Measurements from ENCODE around the gene CDCA7L.

The CDCA7L gene

DNA sequence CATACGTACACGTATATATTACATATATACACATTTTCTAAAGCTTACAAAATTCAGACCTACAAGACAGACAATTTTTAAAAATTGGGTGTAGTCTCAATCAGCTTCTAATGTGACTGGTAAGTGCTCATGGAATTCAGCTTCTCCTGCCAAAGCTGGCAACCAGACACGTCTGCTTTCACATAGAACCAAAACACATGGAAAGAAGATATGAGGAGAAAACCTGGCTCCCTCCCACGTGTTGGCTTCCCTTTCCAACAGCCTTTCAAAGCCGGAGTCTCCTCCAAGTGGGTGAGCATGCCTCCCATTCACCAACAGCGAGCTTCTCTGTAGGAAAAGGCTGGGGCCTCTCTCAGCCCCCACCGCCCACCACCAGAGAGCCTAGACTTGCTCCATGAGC, 33.4 kb downstream of the CDCA7L start:
- TF ChIP-seq, protein P1, sequence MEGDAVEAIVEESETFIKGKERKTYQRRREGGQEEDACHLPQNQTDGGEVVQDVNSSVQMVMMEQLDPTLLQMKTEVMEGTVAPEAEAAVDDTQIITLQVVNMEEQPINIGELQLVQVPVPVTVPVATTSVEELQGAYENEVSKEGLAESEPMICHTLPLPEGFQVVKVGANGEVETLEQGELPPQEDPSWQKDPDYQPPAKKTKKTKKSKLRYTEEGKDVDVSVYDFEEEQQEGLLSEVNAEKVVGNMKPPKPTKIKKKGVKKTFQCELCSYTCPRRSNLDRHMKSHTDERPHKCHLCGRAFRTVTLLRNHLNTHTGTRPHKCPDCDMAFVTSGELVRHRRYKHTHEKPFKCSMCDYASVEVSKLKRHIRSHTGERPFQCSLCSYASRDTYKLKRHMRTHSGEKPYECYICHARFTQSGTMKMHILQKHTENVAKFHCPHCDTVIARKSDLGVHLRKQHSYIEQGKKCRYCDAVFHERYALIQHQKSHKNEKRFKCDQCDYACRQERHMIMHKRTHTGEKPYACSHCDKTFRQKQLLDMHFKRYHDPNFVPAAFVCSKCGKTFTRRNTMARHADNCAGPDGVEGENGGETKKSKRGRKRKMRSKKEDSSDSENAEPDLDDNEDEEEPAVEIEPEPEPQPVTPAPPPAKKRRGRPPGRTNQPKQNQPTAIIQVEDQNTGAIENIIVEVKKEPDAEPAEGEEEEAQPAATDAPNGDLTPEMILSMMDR (IDR thresholded peaks at IDR 0.05; ENCODE audit: low read depth, low read length), result no peak
- no peak overlapping the region for H3K4me3 ChIP-seq (ENCODE audit: low read depth, low read length)

DNA sequence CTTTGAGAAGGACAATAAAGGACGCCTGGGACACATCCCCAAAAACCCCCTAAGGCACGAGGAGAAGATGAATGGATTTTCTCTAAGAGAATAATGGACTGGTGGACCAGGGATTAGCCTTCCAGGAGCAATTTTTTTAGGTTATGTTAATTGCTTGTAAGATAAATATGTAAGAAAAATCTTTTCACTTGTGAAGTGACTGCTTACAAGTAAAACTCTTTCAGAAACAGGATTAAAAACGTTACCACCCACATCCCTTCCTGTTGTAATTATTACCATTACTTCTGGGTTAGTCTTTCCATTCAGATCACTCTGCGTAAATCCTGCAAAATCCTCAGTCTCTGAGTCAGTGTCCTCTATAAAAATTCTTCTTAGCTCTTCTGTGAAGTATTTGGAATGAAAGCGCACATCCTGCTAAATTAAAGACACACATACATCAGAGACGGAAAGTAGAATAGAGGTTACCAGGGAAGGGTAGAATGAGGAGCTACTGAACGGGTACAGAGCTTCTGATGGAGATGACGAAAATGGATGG, 34.3 kb downstream of the CDCA7L start:
- no peak overlapping the region for H3K4me3 ChIP-seq (ENCODE audit: low read depth, low read length)

DNA sequence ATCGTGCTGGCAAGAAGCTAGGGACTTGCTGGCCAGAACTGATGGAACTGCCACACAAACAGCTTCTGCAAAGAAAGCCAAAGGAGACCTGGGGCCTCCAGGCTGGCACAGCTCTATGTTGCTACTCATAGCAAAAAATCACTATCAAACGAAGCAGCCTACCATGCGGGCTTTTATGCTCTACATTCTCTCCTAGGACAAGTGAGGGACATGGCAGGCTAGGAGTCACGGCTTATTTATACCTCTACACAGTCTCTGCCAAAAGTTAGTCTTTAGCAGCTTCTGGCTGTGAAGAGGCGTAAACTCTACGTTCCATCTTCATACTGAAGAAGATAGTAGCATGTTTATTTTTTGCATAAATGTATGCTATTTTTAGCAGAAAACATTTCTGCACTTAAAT, 35.4 kb downstream of the CDCA7L start:
- TF ChIP-seq, protein P1 (IDR thresholded peaks at IDR 0.05; ENCODE audit: low read depth, low read length), result no peak
- H3K4me3 ChIP-seq (ENCODE audit: low read depth, low read length), result no peak overlapping the region

More for the DNA sequence above, 34.3 kb downstream of the CDCA7L start:
- TF ChIP-seq, protein P1 (IDR thresholded peaks at IDR 0.05; ENCODE audit: low read depth, low read length), result no peak

DNA sequence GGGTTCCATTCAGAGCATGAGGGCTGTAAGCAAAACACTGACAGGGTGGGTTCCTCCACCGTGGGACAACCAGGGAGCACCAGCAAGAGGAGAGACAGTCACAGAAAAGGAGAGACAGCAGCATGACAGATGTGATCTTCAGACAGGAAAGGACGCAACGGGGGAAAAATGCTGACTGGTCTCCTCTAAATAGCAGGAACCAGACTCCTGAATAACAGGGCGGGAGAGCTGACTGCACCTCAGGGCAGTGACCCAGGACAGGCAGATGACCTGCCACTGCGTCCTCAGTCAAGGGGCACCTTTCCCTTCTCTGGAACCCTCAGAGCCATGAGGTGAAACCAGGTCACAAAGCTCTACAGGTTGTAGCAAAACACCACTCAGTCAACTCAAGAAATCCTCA, 37.0 kb downstream of the CDCA7L start:
- TF ChIP-seq, protein P1 (IDR thresholded peaks at IDR 0.05; ENCODE audit: low read depth, low read length), result no peak
- H3K4me3 ChIP-seq (ENCODE audit: low read depth, low read length), result no peak overlapping the region

DNA sequence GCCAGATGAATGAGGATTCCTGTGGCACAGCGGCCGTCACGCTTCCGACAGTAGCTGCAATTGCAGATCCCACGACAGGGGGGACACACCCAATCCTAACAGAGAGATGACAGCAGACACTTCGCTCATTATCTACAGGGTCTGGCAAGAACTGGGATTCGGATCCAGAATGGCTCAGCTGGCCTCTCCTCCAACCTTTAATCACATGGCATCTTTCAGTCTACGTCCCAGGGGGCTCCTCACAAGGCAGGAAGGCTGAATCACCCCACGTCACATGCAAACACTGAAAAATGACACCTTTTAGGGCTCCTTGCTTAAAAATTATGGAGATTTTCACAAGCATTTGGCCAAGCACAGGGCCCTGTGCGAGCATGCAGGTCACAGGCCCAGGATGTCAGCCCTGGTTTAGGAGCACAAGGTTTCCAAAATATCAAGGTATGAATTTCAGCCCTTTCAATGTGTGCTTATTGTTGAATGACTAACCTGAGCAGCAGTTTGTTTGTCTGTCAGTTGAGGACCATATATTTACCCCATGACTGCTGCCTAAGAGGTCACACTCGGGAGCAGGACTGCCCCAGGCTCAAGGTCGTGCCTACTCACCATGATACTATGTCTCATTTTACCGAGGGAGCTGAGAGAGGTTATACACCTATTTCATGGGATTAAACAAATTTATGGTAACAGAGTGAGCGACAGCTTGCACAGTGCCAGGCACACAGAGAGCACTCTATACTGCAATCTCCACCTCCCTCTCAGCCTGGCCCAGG, 42.5 kb downstream of the CDCA7L start:
- no peak overlapping the region for H3K4me3 ChIP-seq (ENCODE audit: low read depth, low read length)
- TF ChIP-seq, protein P1 (IDR thresholded peaks at IDR 0.05; ENCODE audit: low read depth, low read length), result no peak

DNA sequence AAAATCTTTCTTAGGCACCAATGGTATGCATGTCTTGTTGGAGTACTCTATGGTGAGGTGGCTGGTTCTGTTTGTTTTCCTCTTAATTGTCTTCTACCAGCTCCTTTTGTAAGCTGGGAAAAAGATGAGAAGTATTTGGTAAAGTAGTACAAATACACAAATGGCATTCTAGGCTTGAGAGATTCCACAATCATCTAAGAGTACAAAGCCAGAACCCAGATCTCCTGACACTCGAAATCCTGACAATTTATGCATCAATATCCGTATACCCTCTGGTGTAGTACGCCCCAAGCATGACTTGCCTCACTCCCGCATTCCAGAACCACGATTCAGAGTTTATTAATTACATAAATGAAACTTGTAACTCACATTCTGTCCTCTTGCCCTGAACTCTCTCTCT, 43.5 kb downstream of the CDCA7L start:
- H3K4me3 ChIP-seq (ENCODE audit: low read depth, low read length), result no peak overlapping the region
- TF ChIP-seq, protein P1 (IDR thresholded peaks at IDR 0.05; ENCODE audit: low read depth, low read length), result no peak

DNA sequence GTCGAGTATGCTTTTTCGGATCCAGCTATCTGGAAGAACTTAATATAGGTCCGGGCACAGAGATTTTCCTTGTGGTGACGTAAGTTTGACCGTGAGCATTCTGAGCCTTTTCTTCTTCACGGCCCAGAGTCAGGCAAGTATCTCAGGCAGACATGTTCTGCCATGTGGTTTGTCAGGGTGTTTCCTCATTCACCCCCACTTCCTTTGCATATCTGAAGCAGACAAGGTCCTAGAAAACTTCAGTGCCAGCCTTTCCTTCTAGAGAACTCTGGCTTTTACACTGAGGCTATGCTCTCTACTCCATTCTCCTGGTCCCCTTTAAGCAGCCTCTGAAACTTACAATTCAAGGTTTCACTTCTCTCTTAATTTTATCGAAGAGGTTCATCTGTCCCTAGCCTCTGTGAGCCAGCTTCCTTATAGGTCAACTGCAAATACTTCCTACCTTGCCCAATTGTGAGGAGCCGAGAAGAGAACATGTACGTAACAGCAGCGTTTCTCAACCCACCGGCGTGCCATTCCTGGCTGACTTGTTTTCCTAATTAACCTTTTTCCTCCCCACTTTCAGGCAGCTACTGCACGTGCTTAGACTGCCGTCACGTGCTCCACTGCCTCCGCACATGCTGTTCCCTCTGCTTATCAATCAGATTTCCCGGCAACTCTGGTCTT, 47.3 kb downstream of the CDCA7L start:
- TF ChIP-seq, protein P1 (IDR thresholded peaks at IDR 0.05; ENCODE audit: low read depth, low read length), result no peak
- no peak overlapping the region for H3K4me3 ChIP-seq (ENCODE audit: low read depth, low read length)

Measured in WI38 (cell line).